HG03064 (cell line): Measurements from ENCODE around the gene SETBP1.

ENCODE experiments used
- ATAC-seq: cut with Tn5 transposase; IDR thresholded peaks from one replicate; pipeline ENCODE4 v1.9.1; 2021; ENCODE audit warnings: low read depth; ENCODE audit not compliant: unreplicated experiment

SETBP1 gene

GRCh38 chr18:44857744-44858491 is 177.2 kb downstream of the SETBP1 start:
- no peak for ATAC-seq

- no peak for ATAC-seq
Measured at GRCh38 chr18:44859263-44859662, 178.6 kb downstream of the SETBP1 start.

- ATAC-seq: no peak
Measured at GRCh38 chr18:44859751-44860439, 179.2 kb downstream of the SETBP1 start.

GRCh38 chr18:44862112-44862511 is 181.4 kb downstream of the SETBP1 start:
- ATAC-seq: no peak

- ATAC-seq: no peak
Measured at GRCh38 chr18:44866103-44866502, 185.4 kb downstream of the SETBP1 start.

GRCh38 chr18:44869533-44869932 is 188.8 kb downstream of the SETBP1 start:
- no peak for ATAC-seq

- peak; percentile 48 for ATAC-seq
Measured at GRCh38 chr18:44870631-44871502, 190.2 kb downstream of the SETBP1 start.

- ATAC-seq: peak; percentile 73
Measured at GRCh38 chr18:44871771-44872170, 191.1 kb downstream of the SETBP1 start.

GRCh38 chr18:44876024-44876423 is 195.3 kb downstream of the SETBP1 start:
- ATAC-seq: no peak

GRCh38 chr18:44876755-44877154 is 196.1 kb downstream of the SETBP1 start:
- no peak for ATAC-seq

GRCh38 chr18:44878335-44878734 is 197.6 kb downstream of the SETBP1 start:
- ATAC-seq: no peak

GRCh38 chr18:44880170-44880569 is 199.5 kb downstream of the SETBP1 start:
- no peak for ATAC-seq

GRCh38 chr18:44881461-44882162 is 200.9 kb downstream of the SETBP1 start:
- no peak for ATAC-seq

- no peak for ATAC-seq
Measured at GRCh38 chr18:44882163-44882868, 201.6 kb downstream of the SETBP1 start.

GRCh38 chr18:44883671-44884070 is 203.0 kb downstream of the SETBP1 start:
- ATAC-seq: no peak

- ATAC-seq: no peak
Measured at GRCh38 chr18:44884431-44884830, 203.7 kb downstream of the SETBP1 start.

GRCh38 chr18:44885507-44885906 is 204.8 kb downstream of the SETBP1 start:
- ATAC-seq: no peak

GRCh38 chr18:44887227-44887631 is 206.5 kb downstream of the SETBP1 start:
- peak; percentile 78 for ATAC-seq

- ATAC-seq: no peak
Measured at GRCh38 chr18:44889111-44889510, 208.4 kb downstream of the SETBP1 start.
